HepG2 (cell line): ENCODE data around the gene TADA3. TPM values are rescaled to one million over a fixed set of nuclear protein-coding genes. Genes with fewer than 3 reads are reported as not detected.

Experiments
- ADNP ChIP-seq: sonication (generic); formaldehyde crosslinking; IDR thresholded peaks from 2 replicates; pipeline ENCODE4 v1.4.0; 2020; ENCODE audit warnings: missing genetic modification reagents
- AHR ChIP-seq: IDR thresholded peaks from 2 replicates; pipeline ENCODE4 v1.6.1; 2018; ENCODE audit warnings: missing genetic modification reagents, missing compliant biosample characterization
- ARID4A ChIP-seq: sonication (generic); formaldehyde crosslinking; IDR thresholded peaks from 2 replicates; pipeline ENCODE4 v1.5.0; 2020; ENCODE audit warnings: mild to moderate bottlenecking, missing genetic modification reagents, borderline replicate concordance
- CAMTA2 ChIP-seq: sonication (generic); formaldehyde crosslinking; IDR thresholded peaks from 2 replicates; pipeline ENCODE4 v1.4.0; 2020; ENCODE audit warnings: mild to moderate bottlenecking, missing genetic modification reagents, borderline replicate concordance
- FIP1L1 ChIP-seq: fragments of 200-400 bp; formaldehyde crosslinking; IDR thresholded peaks from 2 replicates; pipeline ENCODE4 v1.6.1; 2018; ENCODE audit warnings: low read depth, mild to moderate bottlenecking, low read length, moderate library complexity, borderline replicate concordance; ENCODE audit not compliant: insufficient read depth
- FOXK2 ChIP-seq: fragments of 450-650 bp; IDR thresholded peaks from 2 replicates; pipeline ENCODE4 v1.6.1; 2016
- JARID2 ChIP-seq: sonication (generic); formaldehyde crosslinking; IDR thresholded peaks from 2 replicates; pipeline ENCODE4 v1.8.1; 2023; ENCODE audit warnings: missing genetic modification reagents, inconsistent platforms; ENCODE audit not compliant: insufficient replicate concordance
- KAT7 ChIP-seq: IDR thresholded peaks from 2 replicates; pipeline ENCODE4 v1.6.1; 2018; ENCODE audit warnings: borderline replicate concordance, missing compliant biosample characterization
- KDM3A ChIP-seq: IDR thresholded peaks from 2 replicates; pipeline ENCODE4 v1.6.1; 2018; ENCODE audit warnings: low read depth, missing compliant biosample characterization
- MTA1 ChIP-seq: sonication (generic); formaldehyde crosslinking; IDR thresholded peaks from 2 replicates; pipeline ENCODE4 v1.4.0; 2020; ENCODE audit warnings: missing genetic modification reagents, mild to moderate bottlenecking, borderline replicate concordance
- NFE2L2 ChIP-seq: fragments of 150-350 bp; IDR thresholded peaks from 2 replicates; pipeline ENCODE4 v1.6.1; 2014; ENCODE audit warnings: low read length
- PITX1 ChIP-seq: sonication (generic); formaldehyde crosslinking; IDR thresholded peaks from 2 replicates; pipeline ENCODE4 v1.5.1; 2020; ENCODE audit warnings: mild to moderate bottlenecking, missing genetic modification reagents
- PLRG1 ChIP-seq: fragments of 450-650 bp; conservative IDR thresholded peaks from 2 replicates; pipeline ENCODE4 v1.6.1; 2016
- POLR2AphosphoS5 ChIP-seq: IDR thresholded peaks from 2 replicates; pipeline ENCODE4 v1.6.1; 2012; ENCODE audit warnings: low read depth, low read length
- SIX1 ChIP-seq: sonication (generic); formaldehyde crosslinking; IDR thresholded peaks from 2 replicates; pipeline ENCODE4 v1.4.0; 2020; ENCODE audit warnings: missing genetic modification reagents, borderline replicate concordance
- SRSF9 ChIP-seq: fragments of 200-400 bp; formaldehyde crosslinking; IDR thresholded peaks from 2 replicates; pipeline ENCODE4 v1.6.1; 2018; ENCODE audit warnings: borderline replicate concordance, mild to moderate bottlenecking, low read depth, low read length; ENCODE audit not compliant: insufficient read depth, poor library complexity, severe bottlenecking
- SUZ12 ChIP-seq: fragments of 150-350 bp; IDR thresholded peaks from 2 replicates; pipeline ENCODE4 v1.6.1; 2014; ENCODE audit warnings: low read depth, low read length
- TARDBP ChIP-seq: sonication (generic); formaldehyde crosslinking; IDR thresholded peaks from 2 replicates; pipeline ENCODE4 v1.8.0; 2022; ENCODE audit warnings: mild to moderate bottlenecking, missing genetic modification reagents
- USF2 ChIP-seq, 2 experiments: sonication (generic) in 1 of 2; formaldehyde crosslinking in 1 of 2; IDR thresholded peaks; 2 replicates each; pipeline versions ENCODE4 v1.5.1 to v1.6.1; 2011 to 2020; ENCODE audit warnings: borderline replicate concordance in 1 of 2, low read depth in 1 of 2, low read length in 1 of 2, mild to moderate bottlenecking in 1 of 2, missing genetic modification reagents in 1 of 2, moderate library complexity in 1 of 2
- ZNF101 ChIP-seq: sonication (generic); formaldehyde crosslinking; IDR thresholded peaks from 2 replicates; pipeline ENCODE4 v1.4.0; 2020; ENCODE audit warnings: mild to moderate bottlenecking, low read depth, missing genetic modification reagents, borderline replicate concordance
- ZNF205 ChIP-seq: IDR thresholded peaks from 2 replicates; pipeline ENCODE4 v1.6.1; 2018; ENCODE audit warnings: missing biosample characterization, missing genetic modification reagents
- ZNF292 ChIP-seq: sonication (generic); formaldehyde crosslinking; IDR thresholded peaks from 2 replicates; pipeline ENCODE4 v1.8.1; 2022; ENCODE audit warnings: mild to moderate bottlenecking, low read depth, missing genetic modification reagents, borderline replicate concordance
- ZNF30 ChIP-seq: sonication (generic); formaldehyde crosslinking; IDR thresholded peaks from 2 replicates; pipeline ENCODE4 v1.5.0; 2020; ENCODE audit warnings: mild to moderate bottlenecking, missing genetic modification reagents
- polyA plus RNA-seq, 8 experiments: library from polyadenylated mRNA; depleted of rRNA in 3 of 8; stranded (reverse) in 7 of 8; unstranded in 1 of 8; fragments of >200 nt; fragmentation: Illumina TruSeq in 4 of 8; extraction: Trizol in 4 of 8; gene quantifications; 2 replicates each; pipeline versions ENCODE4 v1.2.1 to v1.2.3, GENCODE V29; 2011 to 2016; ENCODE audit warnings: low read depth in 4 of 8, missing spikeins in 1 of 8, mixed read lengths in 1 of 8; ENCODE audit not compliant: insufficient read depth in 1 of 8
- total RNA-seq, 5 experiments: library from RNA; depleted of rRNA; stranded (reverse); fragments of >200 nt; fragmentation: Illumina TruSeq; extraction: Trizol; gene quantifications; 2 replicates each; pipeline ENCODE4 v1.2.3, GENCODE V29; 2016; ENCODE audit warnings: low read depth in 1 of 5

Gene TADA3
- total and polyA plus RNA-seq, 2 of the 13 experiments (the other 11 are each of a cell fraction or from before 2014, with no cell fraction given), result 32.1 to 37.1 TPM

GRCh38 chr3:9792405-9793160, at the start of gene TADA3, which contains the start of gene ARPC4 (continued):
- no peak for TF ChIP-seq ADNP (CRISPR knock-in tag)
- TF ChIP-seq ZNF292, result no peak
- no peak for TF ChIP-seq PLRG1
- TF ChIP-seq ZNF205 (CRISPR knock-in tag), result 0 out of 2 replicates have a peak, but pooled peaks have one; percentile 13
- TF ChIP-seq POLR2AphosphoS5, result peak; percentile 61
- peak; percentile 65 for TF ChIP-seq ARID4A (CRISPR knock-in tag)
- 0 out of 2 replicates have a peak, but pooled peaks have one; percentile 7 for TF ChIP-seq MTA1 (CRISPR knock-in tag)
- TF ChIP-seq USF2 (IDR thresholded peaks at IDR 0.05; ENCODE audit: low read depth, low read length), result no peak
- peak; percentile 87; the same call in 1 of the 2 replicates for TF ChIP-seq USF2 (CRISPR knock-in tag; IDR thresholded peaks at IDR 0.05; ENCODE audit: borderline replicate concordance)
- no peak for TF ChIP-seq FIP1L1
- TF ChIP-seq ZNF30 (CRISPR knock-in tag), result no peak
- TF ChIP-seq CAMTA2 (CRISPR knock-in tag), result no peak
- TF ChIP-seq SIX1 (CRISPR knock-in tag), result no peak
- peak; percentile 99 for TF ChIP-seq FOXK2
- no peak for TF ChIP-seq TARDBP
- TF ChIP-seq AHR (CRISPR knock-in tag), result no peak
- TF ChIP-seq ZNF101 (CRISPR knock-in tag), result no peak
- TF ChIP-seq JARID2, result no peak
- TF ChIP-seq PITX1 (CRISPR knock-in tag), result no peak
- no peak for TF ChIP-seq KDM3A (CRISPR knock-in tag)
- no peak for TF ChIP-seq SUZ12
- no peak for TF ChIP-seq KAT7
- no peak for TF ChIP-seq SRSF9
- TF ChIP-seq NFE2L2, result no peak
